SU-DHL-6 (cell line): Measurements from ENCODE around the gene GIPC2.
A peak's percentile ranks its signal among the peaks of the same experiment; 100 is the strongest.

ENCODE experiments used
- H2AFZ ChIP-seq: fragments of 200-600 bp; sonication (generic); 2 replicates; pipeline ENCODE4 v1.6.1; 2014; ENCODE audit warnings: low read depth, mild to moderate bottlenecking, moderate library complexity, mixed read lengths, antibody characterized with exemption, low read length; ENCODE audit not compliant: severe bottlenecking
- H3F3A ChIP-seq: fragments of 200-600 bp; shearing (Covaris generic); 2 replicates; pipeline ENCODE4 v1.6.0; 2016; ENCODE audit warnings: antibody characterized with exemption, mild to moderate bottlenecking; ENCODE audit not compliant: insufficient read depth
- H3K27ac ChIP-seq: fragments of 200-600 bp; sonication (generic); 2 replicates; pipeline ENCODE4 v1.5.1; 2016; ENCODE audit warnings: low read depth, mild to moderate bottlenecking, low read length, moderate library complexity, mixed read lengths
- H3K27me3 ChIP-seq: fragments of 200-600 bp; sonication (generic), shearing (Covaris generic); 2 replicates; pipeline ENCODE4 v1.6.0; 2014; ENCODE audit warnings: mild to moderate bottlenecking, low read length
- H3K36me3 ChIP-seq: fragments of 200-600 bp; sonication (generic); 2 replicates; pipeline ENCODE4 v1.6.1; 2014; ENCODE audit warnings: mild to moderate bottlenecking, low read length, mixed read lengths
- H3K4me2 ChIP-seq: fragments of 300-600, 200-600 bp; shearing (Covaris generic), sonication (generic); 2 replicates; pipeline ENCODE4 v1.6.0; 2014; ENCODE audit warnings: low read length, low read depth, mild to moderate bottlenecking; ENCODE audit not compliant: poor library complexity, severe bottlenecking
- H3K4me3 ChIP-seq: fragments of 200-600 bp; sonication (generic); 2 replicates; pipeline ENCODE4 v1.5.1; 2014; ENCODE audit warnings: antibody characterized with exemption, low read length, mild to moderate bottlenecking, mixed read lengths; ENCODE audit not compliant: insufficient read depth, poor library complexity, severe bottlenecking
- H3K79me2 ChIP-seq: fragments of 200-600 bp; sonication (generic); 2 replicates; pipeline ENCODE4 v1.6.1; 2014; ENCODE audit warnings: mild to moderate bottlenecking, low read length, moderate library complexity; ENCODE audit not compliant: insufficient read depth
- H3K9ac ChIP-seq: fragments of 200-600 bp; sonication (generic); 2 replicates; pipeline ENCODE4 v1.7.0; 2014; ENCODE audit warnings: mild to moderate bottlenecking, low read length
- H3K9me2 ChIP-seq: fragments of 200-600 bp; sonication (generic); replicated peaks from 2 replicates; pipeline ENCODE4 v1.6.1; 2014; ENCODE audit warnings: low read length; ENCODE audit not compliant: insufficient read depth
- H3K9me3 ChIP-seq: fragments of 200-600 bp; sonication (generic); 2 replicates; pipeline ENCODE4 v1.6.1; 2014; ENCODE audit warnings: low read length, mixed read lengths; ENCODE audit not compliant: insufficient read depth
- H4K20me1 ChIP-seq: fragments of 200-600 bp; sonication (generic); 2 replicates; pipeline ENCODE4 v1.6.1; 2014; ENCODE audit warnings: low read depth, mild to moderate bottlenecking, antibody characterized with exemption, low read length, moderate library complexity, mixed read lengths
- CTCF ChIP-seq: fragments of 200-600 bp; sonication (generic); IDR thresholded peaks from one replicate; pipeline ENCODE4 v1.5.1; 2017; ENCODE audit warnings: antibody characterized with exemption, mild to moderate bottlenecking, low read length, moderate library complexity; ENCODE audit not compliant: insufficient read depth, poor library complexity, severe bottlenecking
- EZH2phosphoT487 ChIP-seq: fragments of 200-600 bp; sonication (generic), shearing (Covaris generic); conservative IDR thresholded peaks from 2 replicates; pipeline ENCODE4 v1.6.1; 2018; ENCODE audit warnings: mild to moderate bottlenecking, antibody characterized with exemption, low read length, moderate library complexity, mixed read lengths

GIPC2 gene

GRCh38 chr1:78003070-78003746, 42.6 kb upstream of the GIPC2 start:
- Histone ChIP-seq H3K27me3 (no peaks in the 10 kb centered on the region), H3K9ac (0 out of 2 replicates have a peak overlapping the region, but pooled peaks have one; percentile 9), H3K4me3 (peak overlapping the region; percentile 60), H2AFZ (no peak overlapping the region), H3K27ac (peak overlapping the region; percentile 84), H3F3A (peaks cover 61% of the 10 kb centered on the region), H3K9me3 (no peaks in the 10 kb centered on the region), H3K9me2 (no peaks in the 10 kb centered on the region), H4K20me1 (no peaks in the 10 kb centered on the region), H3K79me2 (peaks cover 3% of the 10 kb centered on the region), H3K36me3 (0 out of 2 replicates have a peak, but pooled peaks cover 2% of the 10 kb centered on the region), H3K4me2 (peak overlapping the region; percentile 86)
- TF ChIP-seq EZH2phosphoT487 (no peak), CTCF (no peak)

DNA sequence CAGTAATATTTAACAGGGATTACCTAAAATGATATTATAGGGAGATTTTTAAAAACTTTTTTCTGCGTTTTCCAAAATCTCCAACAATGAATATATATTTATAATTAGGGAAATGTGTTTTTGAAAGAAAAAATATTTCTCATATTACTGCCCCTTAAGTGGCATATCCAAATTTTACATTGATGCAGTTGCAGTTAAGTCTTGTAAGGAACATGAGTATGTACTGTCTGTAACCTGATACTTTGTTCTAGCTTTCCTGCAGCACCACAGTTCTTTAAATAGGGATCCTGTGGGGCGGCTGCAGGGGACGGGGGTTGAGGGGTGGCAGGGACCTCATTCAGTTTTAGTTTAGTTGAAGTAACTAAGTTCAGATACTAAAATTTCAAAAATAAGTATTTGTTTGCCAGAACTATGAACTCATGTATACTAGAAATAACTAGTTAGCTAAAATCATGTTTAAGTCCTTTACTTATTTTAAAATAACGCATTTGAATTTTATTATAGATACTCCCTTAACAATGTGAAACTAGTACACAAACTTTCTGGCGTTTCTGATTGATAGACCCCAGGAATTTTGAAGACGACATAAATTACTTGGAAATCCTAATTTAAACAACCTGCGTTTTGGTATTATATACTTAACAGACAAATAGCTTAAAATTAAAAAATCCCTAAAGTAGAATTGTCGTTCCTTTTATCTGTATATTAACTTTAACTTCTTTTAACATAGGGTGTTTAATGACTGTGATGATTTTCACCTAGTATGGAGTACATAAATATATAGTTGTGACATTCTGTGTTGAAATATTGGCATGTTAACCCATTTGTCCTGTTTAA, 41.7 kb upstream of the GIPC2 start:
- H3K9me2 ChIP-seq = no peaks in the 10 kb centered on the region
- H4K20me1 ChIP-seq = no peaks in the 10 kb centered on the region
- H3K9ac ChIP-seq = peak overlapping the region; percentile 56
- TF ChIP-seq CTCF (no peak), EZH2phosphoT487 (no peak)
- no peaks in the 10 kb centered on the region for H3K9me3 ChIP-seq
- peaks cover 3% of the 10 kb centered on the region for H3K79me2 ChIP-seq
- 0 out of 2 replicates have a peak, but pooled peaks cover 2% of the 10 kb centered on the region for H3K36me3 ChIP-seq
- H2AFZ ChIP-seq = peak overlapping the region; percentile 24
- H3K27me3 ChIP-seq = no peaks in the 10 kb centered on the region
- peaks cover 52% of the 10 kb centered on the region for H3F3A ChIP-seq
- peak overlapping the region; percentile 60 for H3K4me3 ChIP-seq
- peak overlapping the region; percentile 86 for H3K4me2 ChIP-seq
- H3K27ac ChIP-seq = peak overlapping the region; percentile 84

DNA sequence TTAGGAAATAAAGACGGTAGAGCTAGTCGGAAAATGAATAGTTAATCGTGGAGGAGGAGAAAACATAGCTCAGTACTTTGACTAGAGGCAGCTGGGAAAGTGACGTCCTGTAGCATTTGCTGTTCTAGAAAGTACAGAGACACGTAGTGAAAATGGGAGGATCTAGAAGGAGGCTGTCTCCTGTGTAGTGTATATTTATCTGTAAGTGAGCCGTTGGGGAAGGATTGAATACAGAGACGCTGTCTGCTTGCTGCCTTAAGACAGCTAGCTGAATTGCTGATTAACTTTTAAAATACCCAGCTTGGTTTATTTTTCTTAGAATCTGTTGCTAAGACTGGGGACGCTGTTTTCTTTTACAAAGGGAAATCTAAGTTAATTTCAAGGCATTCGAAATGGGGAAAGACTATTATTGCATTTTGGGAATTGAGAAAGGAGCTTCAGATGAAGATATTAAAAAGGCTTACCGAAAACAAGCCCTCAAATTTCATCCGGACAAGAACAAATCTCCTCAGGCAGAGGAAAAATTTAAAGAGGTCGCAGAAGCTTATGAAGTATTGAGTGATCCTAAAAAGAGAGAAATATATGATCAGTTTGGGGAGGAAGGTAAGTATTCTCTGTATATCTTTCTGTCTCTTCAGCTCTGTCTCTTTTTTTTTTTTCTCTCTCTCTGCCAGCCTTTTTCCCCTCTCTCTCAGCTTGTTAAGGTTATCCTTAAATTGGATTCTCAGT, 40.9 kb upstream of the GIPC2 start, which contains the start of gene DNAJB4:
TSS of gene DNAJB4 (plus strand) at position 221 of the 729 bp plus-strand sequence. CDS start at position 393, 172 bp downstream.
- Histone ChIP-seq H2AFZ (peak within 1 kb of the TSS; percentile 24), H3K27me3 (no peaks in the 10 kb centered on the region), H3K9ac (peak within 1 kb of the TSS; percentile 56), H3K36me3 (0 out of 2 replicates have a peak, but pooled peaks cover 2% of the 10 kb centered on the region), H3K79me2 (peaks cover 3% of the 10 kb centered on the region), H3K4me2 (peak within 1 kb of the TSS; percentile 86), H3K9me2 (no peaks in the 10 kb centered on the region), H4K20me1 (no peaks in the 10 kb centered on the region), H3F3A (peaks cover 45% of the 10 kb centered on the region), H3K9me3 (no peaks in the 10 kb centered on the region), H3K27ac (peak within 1 kb of the TSS; percentile 84), H3K4me3 (peak within 1 kb of the TSS; percentile 60)
- TF ChIP-seq CTCF (no peak), EZH2phosphoT487 (no peak)
